ENCODE measurements around the gene RASSF9. TPM values are rescaled to one million over a fixed set of nuclear protein-coding genes. Genes with fewer than 3 reads are reported as not detected.

RASSF9 gene
- total RNA-seq, 1 donor from 2014 or later = 2.1 TPM

DNA sequence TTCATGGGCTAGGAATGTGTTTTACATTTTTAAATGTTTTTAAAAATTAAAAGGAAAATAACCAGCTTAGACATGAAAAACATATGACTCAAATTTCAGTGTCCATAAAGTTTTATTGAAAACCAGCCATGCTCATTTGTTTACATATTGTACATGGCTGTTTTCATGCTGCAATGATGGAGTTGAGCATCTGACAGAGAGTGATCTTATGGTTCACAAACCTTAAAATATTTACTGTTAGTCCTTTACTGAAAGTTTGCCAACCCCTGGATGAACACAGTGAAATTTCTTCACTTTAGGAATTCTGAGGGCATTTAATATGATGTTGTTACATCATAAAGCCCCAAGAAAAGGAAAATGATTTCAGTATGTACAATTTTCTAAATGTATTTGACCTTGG lies 16.1 kb downstream of the RASSF9 start:
- no peak for TF ChIP-seq CTCF (IDR thresholded peaks at IDR 0.05; ENCODE audit: insufficient read depth, low read length, severe bottlenecking)
- Histone ChIP-seq H3K36me3 (ENCODE audit: control insufficient read depth, insufficient read depth, low read length) (no peaks in the 10 kb centered on the region), H3K27me3 (ENCODE audit: control insufficient read depth, insufficient read depth, low read length) (no peaks in the 10 kb centered on the region), H3K4me3 (ENCODE audit: low read depth, low read length) (no peak overlapping the region)
- DNase-seq (ENCODE audit: low read depth) = no peak
- no peak for FAIRE-seq

DNA sequence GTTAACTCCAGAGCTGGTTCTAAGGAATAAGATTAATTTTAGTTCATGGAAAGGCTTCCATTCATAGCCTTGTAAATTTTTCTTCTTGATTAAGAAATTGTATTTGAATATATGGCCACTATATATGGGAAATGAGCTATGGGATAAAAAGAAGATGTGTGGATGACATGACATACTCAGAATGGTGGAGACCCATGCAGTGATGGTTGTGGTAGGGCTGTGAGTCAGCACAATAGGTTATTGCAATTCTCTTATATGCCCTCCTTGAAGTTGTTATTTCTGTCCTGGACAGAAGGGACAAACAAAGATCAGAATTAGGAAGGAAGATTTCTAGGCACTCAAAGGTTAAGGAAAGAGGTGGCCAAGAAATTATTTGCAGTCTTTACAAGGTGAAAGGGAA lies 21.5 kb downstream of the RASSF9 start:
- H3K4me3 ChIP-seq (ENCODE audit: low read depth, low read length) = no peak overlapping the region
- no peaks in the 10 kb centered on the region for H3K36me3 ChIP-seq (ENCODE audit: control insufficient read depth, insufficient read depth, low read length)
- TF ChIP-seq CTCF (IDR thresholded peaks at IDR 0.05; ENCODE audit: insufficient read depth, low read length, severe bottlenecking) = no peak
- no peaks in the 10 kb centered on the region for H3K27me3 ChIP-seq (ENCODE audit: control insufficient read depth, insufficient read depth, low read length)
- DNase-seq (ENCODE audit: low read depth) (no peak), FAIRE-seq (no peak)

DNA sequence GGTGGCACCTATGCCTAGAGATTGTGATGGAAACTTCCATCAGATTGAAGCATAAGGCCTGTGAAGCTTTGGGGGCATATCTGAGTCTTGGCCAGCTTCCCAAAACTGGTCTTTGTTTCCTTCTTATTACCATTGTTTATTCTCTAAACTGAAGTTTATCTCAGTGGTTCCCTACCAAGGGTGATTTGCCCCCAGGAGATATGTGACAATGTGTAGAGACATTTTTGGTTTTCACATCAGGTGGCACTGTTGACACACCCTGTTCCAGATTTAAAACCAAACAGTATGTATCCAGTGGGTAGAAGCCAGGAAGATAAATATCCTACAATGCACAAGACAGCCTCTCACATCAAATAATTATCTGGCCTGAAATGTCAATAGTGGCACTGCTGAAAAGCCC lies 22.1 kb downstream of the RASSF9 start:
- DNase-seq (ENCODE audit: low read depth) (no peak), FAIRE-seq (no peak)
- Histone ChIP-seq H3K27me3 (ENCODE audit: control insufficient read depth, insufficient read depth, low read length) (no peaks in the 10 kb centered on the region), H3K4me3 (ENCODE audit: low read depth, low read length) (no peak overlapping the region), H3K36me3 (ENCODE audit: control insufficient read depth, insufficient read depth, low read length) (no peaks in the 10 kb centered on the region)
- TF ChIP-seq CTCF (IDR thresholded peaks at IDR 0.05; ENCODE audit: insufficient read depth, low read length, severe bottlenecking) = no peak

- no peak for FAIRE-seq
- no peak for DNase-seq (ENCODE audit: low read depth)
- Histone ChIP-seq H3K36me3 (ENCODE audit: control insufficient read depth, insufficient read depth, low read length) (peaks cover 3% of the 10 kb centered on the region), H3K27me3 (ENCODE audit: control insufficient read depth, insufficient read depth, low read length) (no peaks in the 10 kb centered on the region), H3K4me3 (ENCODE audit: low read depth, low read length) (no peak overlapping the region)
- TF ChIP-seq CTCF (IDR thresholded peaks at IDR 0.05; ENCODE audit: insufficient read depth, low read length, severe bottlenecking) = no peak
Measured at GRCh38 chr12:85809500-85809899, 26.7 kb downstream of the RASSF9 start.

GRCh38 chr12:85807730-85808129 lies 28.5 kb downstream of the RASSF9 start:
- no peak for DNase-seq (ENCODE audit: low read depth)
- no peak for TF ChIP-seq CTCF (IDR thresholded peaks at IDR 0.05; ENCODE audit: insufficient read depth, low read length, severe bottlenecking)
- no peak for FAIRE-seq

GRCh38 chr12:85805654-85806053 lies 30.6 kb downstream of the RASSF9 start:
- TF ChIP-seq CTCF (IDR thresholded peaks at IDR 0.05; ENCODE audit: insufficient read depth, low read length, severe bottlenecking) = no peak
- Histone ChIP-seq H3K36me3 (ENCODE audit: control insufficient read depth, insufficient read depth, low read length) (peaks cover 3% of the 10 kb centered on the region), H3K27me3 (ENCODE audit: control insufficient read depth, insufficient read depth, low read length) (no peaks in the 10 kb centered on the region), H3K4me3 (ENCODE audit: low read depth, low read length) (no peak overlapping the region)
- no peak for DNase-seq (ENCODE audit: low read depth)
- no peak for FAIRE-seq

More at GRCh38 chr12:85807730-85808129, 28.5 kb downstream of the RASSF9 start:
- Histone ChIP-seq H3K36me3 (ENCODE audit: control insufficient read depth, insufficient read depth, low read length) (peaks cover 3% of the 10 kb centered on the region), H3K27me3 (ENCODE audit: control insufficient read depth, insufficient read depth, low read length) (no peaks in the 10 kb centered on the region), H3K4me3 (ENCODE audit: low read depth, low read length) (no peak overlapping the region)
